ENCODE results near the gene PROM2.

The PROM2 gene

GRCh38 chr2:95310216-95310615 is 36.0 kb downstream of the PROM2 start:
- no peaks in the 10 kb centered on the region for H3K4me1 ChIP-seq (ENCODE audit: control insufficient read depth in 1 of 2, insufficient read depth in 1 of 2, low read depth in 1 of 2, low read length in 1 of 2)
- no peak for TF ChIP-seq CTCF (IDR thresholded peaks at IDR 0.05)
- no peak overlapping the region for H3K4me3 ChIP-seq (ENCODE audit: low read depth in 1 of 2, low read length in 1 of 2)
- no peaks in the 10 kb centered on the region for H3K36me3 ChIP-seq
- no peak overlapping the region for H3K27ac ChIP-seq
- H3K9me3 ChIP-seq, result no peaks in the 10 kb centered on the region
- no peaks in the 10 kb centered on the region for H3K27me3 ChIP-seq

- Histone ChIP-seq H3K4me1 (ENCODE audit: control insufficient read depth in 1 of 2, insufficient read depth in 1 of 2, low read depth in 1 of 2, low read length in 1 of 2) (no peaks in the 10 kb centered on the region), H3K27ac (no peak overlapping the region), H3K4me3 (ENCODE audit: low read depth in 1 of 2, low read length in 1 of 2) (no peak overlapping the region), H3K36me3 (no peaks in the 10 kb centered on the region), H3K9me3 (no peaks in the 10 kb centered on the region), H3K27me3 (no peaks in the 10 kb centered on the region)
- no peak for TF ChIP-seq CTCF (IDR thresholded peaks at IDR 0.05)
These were observed 36.4 kb downstream of the PROM2 start for GRCh38 chr2:95310651-95311050.

GRCh38 chr2:95311815-95312542 is 37.7 kb downstream of the PROM2 start:
- no peaks in the 10 kb centered on the region for H3K9me3 ChIP-seq
- no peaks in the 10 kb centered on the region for H3K4me1 ChIP-seq (ENCODE audit: control insufficient read depth in 1 of 2, insufficient read depth in 1 of 2, low read depth in 1 of 2, low read length in 1 of 2)
- no peak overlapping the region for H3K4me3 ChIP-seq (ENCODE audit: low read depth in 1 of 2, low read length in 1 of 2)
- H3K36me3 ChIP-seq, result no peaks in the 10 kb centered on the region
- TF ChIP-seq CTCF (IDR thresholded peaks at IDR 0.05), result no peak
- no peak overlapping the region for H3K27ac ChIP-seq
- no peaks in the 10 kb centered on the region for H3K27me3 ChIP-seq

- H3K4me1 ChIP-seq (ENCODE audit: control insufficient read depth in 1 of 2, insufficient read depth in 1 of 2, low read depth in 1 of 2, low read length in 1 of 2), result no peaks in the 10 kb centered on the region
- no peak for TF ChIP-seq CTCF (IDR thresholded peaks at IDR 0.05)
These were observed 38.4 kb downstream of the PROM2 start for GRCh38 chr2:95312543-95313201.

GRCh38 chr2:95313296-95314131 is 39.3 kb downstream of the PROM2 start:
- no peaks in the 10 kb centered on the region for H3K4me1 ChIP-seq (ENCODE audit: control insufficient read depth in 1 of 2, insufficient read depth in 1 of 2, low read depth in 1 of 2, low read length in 1 of 2)
- TF ChIP-seq CTCF (IDR thresholded peaks at IDR 0.05), result no peak
- no peaks in the 10 kb centered on the region for H3K36me3 ChIP-seq
- no peak overlapping the region for H3K4me3 ChIP-seq (ENCODE audit: low read depth in 1 of 2, low read length in 1 of 2)
- no peak overlapping the region for H3K27ac ChIP-seq
- no peaks in the 10 kb centered on the region for H3K27me3 ChIP-seq
- H3K9me3 ChIP-seq, result no peaks in the 10 kb centered on the region

More at GRCh38 chr2:95312543-95313201, 38.4 kb downstream of the PROM2 start:
- no peak overlapping the region for H3K4me3 ChIP-seq (ENCODE audit: low read depth in 1 of 2, low read length in 1 of 2)
- no peaks in the 10 kb centered on the region for H3K36me3 ChIP-seq
- H3K27me3 ChIP-seq, result no peaks in the 10 kb centered on the region
- no peaks in the 10 kb centered on the region for H3K9me3 ChIP-seq
- H3K27ac ChIP-seq, result no peak overlapping the region
